ENCODE measurements around the gene LMO7.

Gene LMO7

DNA sequence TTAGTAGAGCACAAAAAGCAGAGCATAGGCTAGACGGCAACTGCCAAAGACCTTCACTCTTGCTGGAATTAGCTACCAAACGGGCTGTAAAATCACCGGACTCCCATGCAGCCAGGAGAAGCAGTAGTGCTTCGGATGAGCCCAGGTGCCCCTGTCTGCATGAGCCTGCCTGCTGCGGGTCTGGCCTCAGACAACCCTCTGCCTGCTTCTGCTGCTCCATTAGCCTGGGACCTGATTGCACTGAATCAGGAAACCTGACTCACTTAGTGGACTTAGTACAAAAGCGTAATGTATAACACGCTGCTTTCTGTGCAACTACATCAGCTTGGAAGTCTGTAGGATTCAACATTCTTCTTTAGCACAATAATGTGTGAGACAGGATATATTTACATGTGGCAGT lies 170.0 kb downstream of the LMO7 start:
- no peak for DNase-seq

DNA sequence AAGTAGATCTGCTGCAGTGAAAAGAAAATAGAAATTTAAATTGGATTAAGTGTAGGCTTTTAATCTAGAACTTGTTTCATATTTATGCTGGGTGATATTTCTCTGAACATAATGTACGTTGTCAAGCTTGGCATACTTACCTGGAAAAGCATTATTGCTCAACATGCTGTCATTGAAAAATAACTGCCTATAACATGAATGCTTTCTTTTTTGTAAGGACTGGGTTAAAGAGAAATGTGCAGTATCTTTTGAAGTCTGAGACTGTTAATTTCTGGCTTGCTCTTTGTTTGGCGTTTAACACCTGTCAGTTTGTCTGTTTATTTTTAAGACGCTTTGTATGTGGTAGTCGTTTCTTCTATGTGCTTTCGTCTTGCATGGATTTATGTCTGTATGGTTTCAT lies 175.2 kb downstream of the LMO7 start:
- DNase-seq, result no peak

DNA sequence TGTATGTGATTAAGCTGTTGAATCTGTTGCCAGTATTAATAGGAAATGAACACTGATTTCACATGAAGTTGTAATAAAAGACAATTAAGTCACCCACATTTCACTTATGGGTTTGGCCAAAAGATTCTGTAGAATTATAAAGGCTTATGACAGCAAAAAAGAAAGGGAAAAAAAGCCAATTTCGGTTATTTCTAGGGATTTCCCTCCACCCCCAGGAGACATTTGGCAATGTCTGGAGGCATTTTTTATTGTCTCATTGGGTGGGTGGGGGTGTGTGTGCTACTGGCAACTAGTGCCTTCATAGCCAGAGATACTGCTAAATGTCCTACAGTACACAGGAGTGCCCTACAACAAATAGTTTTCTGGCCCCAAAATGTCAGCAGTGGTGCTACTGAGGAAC lies 175.7 kb downstream of the LMO7 start:
- DNase-seq, result no peak

DNA sequence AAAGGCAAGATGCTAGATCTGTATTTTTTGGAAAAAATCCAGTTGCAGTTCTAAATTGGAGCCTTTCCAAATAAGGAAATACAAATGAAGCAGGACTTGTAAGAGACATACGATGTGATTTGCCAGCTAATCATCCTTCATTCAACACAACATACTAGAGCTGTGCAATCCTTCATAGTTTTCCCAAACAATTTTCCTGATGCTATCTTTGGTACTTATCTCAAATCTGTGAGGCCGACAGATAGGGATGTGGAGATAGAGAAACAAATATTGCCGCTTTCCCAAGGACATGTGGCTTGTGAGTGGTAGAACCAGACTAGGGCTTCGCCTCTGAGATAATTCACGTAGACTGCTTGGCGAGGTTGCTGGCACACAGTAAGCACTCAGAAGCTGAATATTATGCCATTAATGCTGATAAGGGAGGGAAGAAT lies 176.6 kb downstream of the LMO7 start:
- DNase-seq, result no peak

DNA sequence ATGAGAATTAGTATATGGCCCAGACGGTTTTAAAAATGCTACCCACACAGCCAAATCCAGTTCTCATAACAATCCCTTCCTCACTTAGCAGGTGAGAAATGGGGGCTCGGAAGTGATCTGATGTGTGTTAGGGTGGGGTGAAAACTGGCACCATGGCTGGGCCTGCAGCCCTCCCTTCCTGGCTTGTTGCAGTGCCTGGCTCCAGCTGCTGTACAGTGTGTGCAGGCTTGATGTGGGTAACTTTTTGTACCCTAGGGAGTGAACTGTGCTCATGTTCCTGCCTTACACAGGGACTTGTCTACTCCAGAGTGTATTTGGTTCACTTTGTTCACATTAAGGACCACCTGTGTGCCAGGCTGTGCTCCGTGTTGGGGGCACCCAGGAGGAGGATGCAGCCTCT lies 177.2 kb downstream of the LMO7 start:
- no peak for DNase-seq

DNA sequence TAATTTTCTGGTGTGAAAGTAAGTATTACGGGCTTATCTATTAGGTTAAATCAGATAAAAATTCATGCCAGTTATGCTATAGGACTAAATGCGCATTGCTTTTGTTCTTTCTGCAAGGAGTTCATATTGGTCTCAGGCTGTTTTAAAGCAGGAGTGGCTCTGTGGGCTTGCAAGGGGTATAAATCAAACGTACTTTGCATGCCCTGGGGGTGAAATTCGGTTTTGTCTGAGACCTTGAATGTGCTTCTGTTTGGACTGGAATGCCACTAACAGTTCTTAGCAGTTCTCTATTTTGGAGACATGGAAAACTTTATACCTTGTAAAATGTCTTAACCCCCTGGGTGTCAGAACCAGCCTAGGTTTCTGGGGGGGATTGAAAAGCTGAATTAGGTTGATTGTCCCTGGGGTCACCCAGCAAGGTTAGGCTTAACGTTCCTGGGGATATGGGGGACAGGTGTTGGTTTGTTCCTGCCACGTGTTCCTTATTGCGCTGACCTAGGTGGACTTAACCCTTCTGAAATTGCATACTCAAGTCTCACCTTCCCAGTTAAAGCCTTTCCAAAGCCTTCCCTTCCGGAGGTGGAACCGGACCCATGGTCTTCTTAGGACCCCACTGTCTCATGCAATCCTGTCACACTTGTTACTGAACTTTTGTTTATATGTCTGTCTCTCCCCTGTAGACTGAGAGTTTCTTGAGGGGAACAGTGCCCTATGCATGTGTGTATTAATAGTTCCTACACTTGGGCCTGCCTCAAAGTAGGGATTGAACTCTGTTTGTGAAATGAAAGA lies 182.2 kb downstream of the LMO7 start:
- no peak for DNase-seq

DNA sequence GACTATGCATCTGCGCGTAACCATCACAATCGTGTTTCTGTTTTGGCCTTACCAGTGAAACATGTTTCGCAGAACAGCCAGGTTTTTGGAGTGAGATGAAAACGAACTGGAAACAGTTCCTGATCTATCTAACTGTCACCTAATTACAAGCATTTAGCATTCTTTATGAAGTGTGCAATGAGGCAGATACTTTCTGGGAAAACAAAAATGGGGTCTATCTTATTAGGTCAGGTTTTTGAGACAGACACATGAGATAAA lies 182.8 kb downstream of the LMO7 start:
- no peak for DNase-seq

DNA sequence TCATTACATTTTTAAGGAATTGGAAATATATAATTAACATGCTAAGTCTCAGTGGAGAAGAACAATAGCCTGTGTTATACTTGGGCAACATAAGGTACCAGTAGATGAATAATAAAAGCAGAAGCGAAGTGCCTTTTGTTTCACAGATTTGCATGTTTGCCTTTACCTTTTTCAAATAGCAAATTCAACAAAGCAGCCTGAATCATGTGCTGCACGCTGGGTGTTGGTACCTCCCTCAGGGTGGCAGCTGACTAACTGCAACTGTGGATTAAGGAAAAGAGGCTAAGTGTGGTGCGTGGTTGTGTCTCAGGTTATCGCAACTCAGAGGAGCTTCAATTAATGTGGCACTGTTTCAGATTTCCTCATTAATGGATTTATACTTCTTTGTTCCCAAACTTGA lies 189.0 kb downstream of the LMO7 start:
- no peak for DNase-seq

DNA sequence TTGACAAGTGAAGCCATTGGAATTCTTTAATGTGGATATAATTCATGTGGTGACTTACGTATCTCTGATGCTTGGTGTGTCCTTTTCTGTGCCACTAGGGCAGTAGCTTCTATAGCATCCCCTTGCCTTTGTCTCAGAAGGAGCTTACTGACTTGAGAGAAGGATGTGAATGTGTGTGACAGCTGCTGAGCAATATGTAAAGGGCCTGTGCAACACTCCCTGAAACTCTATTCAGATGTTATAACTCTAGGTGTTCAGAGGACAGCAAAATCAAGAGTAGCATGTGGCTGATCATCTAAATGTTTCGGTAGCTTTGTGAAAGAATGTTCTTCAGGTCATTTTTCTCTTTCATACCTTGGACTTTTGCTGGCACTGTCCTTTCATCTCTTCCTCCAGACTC lies 189.5 kb downstream of the LMO7 start:
- no peak for DNase-seq

DNA sequence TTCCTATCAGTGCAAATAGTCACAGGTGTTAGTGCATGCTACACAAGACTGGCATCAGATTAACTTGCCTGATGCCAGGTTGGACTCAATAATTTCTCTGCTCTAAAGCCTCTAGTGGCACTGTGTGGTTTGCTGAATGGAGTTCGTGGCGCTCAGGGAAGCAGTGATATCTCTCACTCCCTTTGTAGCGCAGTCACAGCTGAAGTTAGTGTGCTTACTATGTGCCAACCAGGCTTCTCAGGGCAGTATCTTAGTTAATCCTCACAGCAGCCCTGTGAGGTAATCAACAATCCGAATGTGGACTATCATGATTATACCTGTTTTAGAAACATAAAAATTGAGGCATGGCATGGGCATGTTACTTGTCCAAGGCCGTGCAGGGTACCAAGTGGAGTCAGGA lies 190.3 kb downstream of the LMO7 start:
- no peak for DNase-seq

DNA sequence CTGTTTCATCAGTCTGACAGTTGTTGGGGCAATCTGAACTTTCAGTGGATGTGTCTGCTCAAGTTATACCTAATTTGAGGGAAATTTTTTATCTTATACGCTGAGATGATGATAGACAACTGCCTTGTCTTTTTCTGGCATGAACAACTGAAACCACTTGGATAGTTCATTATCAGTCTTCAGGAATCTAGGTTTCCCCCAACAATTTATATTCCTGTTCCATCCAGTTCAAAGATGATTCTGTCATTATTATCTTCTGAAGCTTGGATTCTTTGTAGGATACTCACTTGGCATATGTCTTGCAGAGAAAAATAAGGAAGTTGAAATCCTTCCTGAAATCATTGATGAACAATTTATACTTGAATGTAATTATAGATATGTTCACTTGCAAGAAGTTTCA lies 193.7 kb downstream of the LMO7 start:
- DNase-seq, result no peak

DNA sequence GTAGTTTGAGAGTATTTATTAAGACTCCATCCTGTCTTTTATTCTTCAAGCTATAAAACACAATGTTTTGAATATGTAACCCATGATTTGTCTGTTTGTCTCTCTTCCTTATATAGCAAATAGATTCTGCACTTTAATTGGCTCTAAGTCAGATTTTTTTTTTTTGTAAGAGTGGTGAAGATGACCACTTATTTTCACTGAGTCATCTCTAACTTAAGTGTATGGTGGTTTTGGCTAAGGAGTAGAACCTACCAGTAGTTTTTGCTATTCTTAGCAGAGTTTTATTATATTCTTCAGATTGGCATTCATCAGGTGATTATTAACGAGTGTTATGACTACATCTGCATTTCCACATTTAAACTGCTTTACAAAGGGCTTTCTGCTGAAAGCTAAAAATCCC lies 194.7 kb downstream of the LMO7 start:
- DNase-seq, result no peak

DNA sequence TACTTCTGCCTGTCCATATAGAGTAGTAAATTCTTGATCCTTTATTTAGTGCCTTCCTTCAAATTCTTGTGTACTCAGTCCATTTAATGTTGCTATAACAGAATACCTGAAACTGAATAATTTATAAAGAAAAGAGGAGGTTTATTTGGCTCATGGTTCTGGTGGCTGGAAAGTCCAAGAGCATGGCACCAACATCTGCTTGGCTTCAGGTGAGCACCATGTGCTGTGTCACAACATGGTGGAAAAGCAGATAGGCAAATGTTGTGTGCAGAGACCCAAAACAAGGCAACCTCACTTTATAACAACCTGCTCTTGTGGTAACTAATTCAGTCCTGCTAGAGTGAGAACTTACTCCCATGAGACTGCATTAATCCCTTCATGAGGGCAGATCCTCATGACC lies 195.3 kb downstream of the LMO7 start:
- DNase-seq, result no peak

DNA sequence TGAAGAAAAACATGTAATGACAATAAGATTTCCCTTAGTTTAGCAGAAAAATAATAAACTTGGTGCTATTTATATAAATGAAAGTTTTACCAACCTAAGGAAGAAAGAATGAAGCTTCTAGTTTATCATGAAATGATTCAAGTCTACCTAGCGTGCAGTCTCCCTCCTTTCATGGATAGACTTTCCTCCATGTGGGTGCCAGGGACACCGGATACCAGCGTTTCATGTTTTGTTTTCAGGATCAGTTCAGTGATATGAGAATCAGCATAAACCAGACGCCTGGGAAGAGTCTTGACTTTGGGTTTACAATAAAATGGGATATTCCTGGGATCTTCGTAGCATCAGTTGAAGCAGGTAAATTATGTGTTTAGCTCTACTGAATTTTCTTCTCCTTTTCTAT lies 196.7 kb downstream of the LMO7 start:
- no peak for DNase-seq

DNA sequence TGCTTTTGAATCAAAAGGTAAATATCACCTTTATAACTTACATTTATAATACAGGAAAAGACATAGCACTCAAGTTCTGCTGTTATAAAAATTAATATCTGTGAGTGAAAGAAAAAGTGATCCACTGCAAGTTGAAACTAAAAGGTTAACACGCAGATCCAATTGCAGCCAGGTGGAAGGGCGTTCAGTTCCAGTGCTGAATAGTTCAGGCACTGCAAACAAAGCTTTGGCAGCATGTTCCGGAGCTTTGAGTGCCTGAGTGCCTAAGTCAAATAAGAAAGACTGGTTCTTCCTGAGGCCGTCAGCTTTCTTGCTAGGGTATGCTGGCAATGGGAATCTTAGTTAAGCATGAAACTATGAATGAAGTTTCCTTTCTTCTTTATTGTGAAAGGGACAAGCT lies 200.3 kb downstream of the LMO7 start:
- no peak for DNase-seq

DNA sequence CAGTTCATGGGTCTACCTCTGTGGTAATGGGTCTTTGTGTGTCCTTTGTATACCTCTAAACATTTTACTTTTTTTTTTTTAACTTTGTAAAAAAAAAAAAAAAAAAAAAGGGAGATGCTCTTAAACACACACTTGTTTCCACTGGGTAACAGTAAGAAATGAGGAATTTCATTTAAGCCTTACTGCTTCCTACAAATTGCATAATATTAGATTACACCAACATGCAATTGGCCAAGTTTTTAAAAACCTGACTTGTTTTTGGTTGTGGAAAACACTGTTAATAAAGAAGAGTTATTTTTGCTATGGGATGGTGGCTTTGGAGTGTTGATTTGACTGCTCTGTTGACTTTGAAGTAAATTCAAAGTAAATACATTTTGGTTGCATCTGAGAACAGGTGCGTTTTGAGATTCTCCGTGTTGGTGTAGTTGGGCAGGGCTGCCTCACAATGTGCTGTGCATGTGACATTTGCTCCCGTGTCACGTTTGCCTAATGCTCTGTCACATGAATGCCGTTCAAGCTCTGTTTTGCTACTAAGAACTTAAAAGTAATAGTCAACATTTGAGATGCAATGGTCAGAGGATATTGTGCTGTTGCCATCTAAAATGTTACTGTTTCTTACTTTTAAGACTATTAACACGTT lies 202.4 kb downstream of the LMO7 start:
- DNase-seq, result no peak

DNA sequence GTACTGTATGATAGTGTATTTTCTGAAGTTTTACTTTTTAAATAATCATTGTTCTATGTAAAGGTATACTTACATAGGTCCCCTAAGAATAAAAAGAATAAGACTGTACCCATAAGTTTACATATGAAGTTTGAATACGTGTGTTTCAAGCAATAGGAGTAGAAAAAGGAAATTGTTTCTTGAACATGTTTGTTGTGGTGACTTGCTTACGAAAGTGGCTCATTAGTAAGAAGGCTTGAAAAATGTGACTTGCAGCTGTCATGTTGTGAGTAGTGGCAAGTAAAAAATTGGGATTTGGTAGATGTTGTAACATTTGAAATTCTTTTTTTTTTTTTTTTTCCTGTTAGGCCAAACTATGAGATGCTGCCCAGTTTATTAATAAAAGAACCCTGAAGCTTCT lies 203.3 kb downstream of the LMO7 start:
- DNase-seq, result no peak

DNA sequence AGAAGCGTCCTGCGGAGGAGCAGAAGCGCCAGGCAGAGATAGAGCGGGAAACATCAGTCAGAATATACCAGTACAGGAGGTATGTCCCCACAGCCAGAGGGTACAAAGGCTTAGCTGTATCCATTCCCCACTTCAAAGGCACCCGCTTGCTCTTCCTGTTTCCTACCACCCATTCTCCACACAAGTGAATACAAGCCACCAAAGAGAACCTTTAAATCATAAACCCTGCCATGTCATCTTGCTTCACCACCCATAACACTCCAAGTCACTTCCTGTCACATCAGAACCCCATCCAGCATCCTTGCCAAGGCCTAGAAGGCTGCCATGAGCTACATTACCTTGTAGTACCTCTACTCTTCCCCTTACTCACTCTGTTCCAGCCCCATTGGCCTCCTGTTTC lies 205.8 kb downstream of the LMO7 start:
- DNase-seq, result no peak

DNA sequence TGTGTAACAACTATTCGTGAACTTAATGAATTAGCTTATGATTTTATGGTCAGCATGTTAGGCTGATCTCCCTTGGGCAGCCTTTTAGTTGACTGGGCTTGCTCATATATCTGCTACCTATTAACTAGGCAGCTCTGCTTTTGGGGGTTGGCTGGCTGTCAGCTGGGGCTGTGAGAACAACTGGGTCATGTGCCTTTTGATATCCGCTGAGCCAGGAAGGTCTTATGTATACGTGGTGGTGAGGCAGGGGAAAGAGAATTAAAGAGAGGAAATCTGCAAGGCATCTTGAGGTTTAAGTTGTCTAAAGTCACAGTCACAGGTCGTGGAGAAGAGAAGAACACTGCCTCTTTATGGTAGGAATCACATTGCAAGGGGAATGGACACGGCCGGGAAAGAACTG lies 206.9 kb downstream of the LMO7 start:
- no peak for DNase-seq

DNA sequence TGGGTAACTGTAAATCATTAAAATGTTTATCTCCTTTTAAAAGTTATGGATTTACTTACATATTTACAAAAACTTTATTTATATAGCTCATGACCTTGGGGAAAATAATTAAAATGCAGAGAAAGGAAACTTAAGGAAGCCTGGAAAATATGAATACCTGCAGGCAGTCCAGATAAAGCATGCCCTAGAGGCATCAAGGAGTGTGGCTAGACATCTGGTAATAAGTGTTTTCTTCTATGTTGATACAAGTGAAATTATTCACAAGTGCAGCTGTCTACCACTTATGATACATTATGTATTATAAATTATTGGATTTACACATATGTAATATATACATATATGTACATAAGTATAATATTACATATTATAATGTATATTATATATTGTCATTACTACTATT lies 207.9 kb downstream of the LMO7 start:
- no peak for DNase-seq

DNA sequence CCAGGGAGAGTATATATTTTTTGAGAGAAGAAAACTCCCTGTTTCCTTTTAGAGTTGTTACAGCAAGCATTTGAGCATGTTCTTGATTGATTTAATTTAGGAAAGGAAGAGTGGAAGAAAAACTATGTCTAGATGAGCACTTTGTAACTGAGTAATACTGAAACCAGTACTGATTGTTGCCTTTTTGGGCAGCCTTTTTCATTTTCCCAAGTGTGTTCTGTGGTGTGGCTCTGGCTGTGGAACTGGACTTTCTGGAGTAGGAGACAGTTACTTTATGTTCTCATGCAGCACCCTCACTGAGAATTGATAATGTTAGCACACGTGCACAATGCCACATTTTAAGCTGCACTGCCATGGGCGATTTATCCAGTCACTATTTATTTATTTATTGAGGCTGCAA lies 211.5 kb downstream of the LMO7 start:
- DNase-seq, result no peak

DNA sequence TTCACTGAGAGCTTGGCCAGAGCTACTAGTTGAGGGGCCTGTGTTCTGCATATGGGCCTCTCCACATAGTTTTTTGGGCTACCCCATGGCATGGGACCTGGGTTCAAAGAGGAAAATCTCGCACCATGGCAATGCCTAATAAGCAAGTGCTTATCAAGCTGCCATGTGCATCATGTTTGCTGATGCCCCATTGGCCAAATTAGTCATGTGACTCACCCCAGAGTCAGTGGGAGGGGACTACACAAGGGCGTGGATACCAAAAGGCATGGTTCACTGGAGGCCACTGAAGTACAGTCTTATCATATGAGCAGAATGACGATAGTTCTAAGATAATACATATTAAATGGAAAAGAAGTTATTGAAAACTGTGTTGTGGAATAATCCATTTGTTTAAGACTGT lies 214.8 kb downstream of the LMO7 start:
- no peak for DNase-seq

DNA sequence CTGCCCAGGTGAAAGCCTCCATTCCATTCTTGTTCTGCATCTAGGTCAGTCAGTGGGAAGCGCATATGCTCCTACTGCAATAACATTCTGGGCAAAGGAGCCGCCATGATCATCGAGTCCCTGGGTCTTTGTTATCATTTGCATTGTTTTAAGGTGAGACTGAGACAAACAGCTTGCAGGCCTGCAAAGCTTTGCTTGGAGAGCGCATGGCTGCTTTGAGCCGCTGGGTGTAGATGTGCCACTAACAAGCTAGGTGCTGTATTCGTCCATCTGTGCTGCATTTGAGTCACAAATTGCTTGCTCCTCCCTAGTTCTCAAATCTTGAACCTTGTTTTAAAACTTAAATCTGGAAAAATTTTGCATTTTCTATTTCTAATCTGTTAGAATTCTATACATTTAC lies 219.1 kb downstream of the LMO7 start:
- no peak for DNase-seq

DNA sequence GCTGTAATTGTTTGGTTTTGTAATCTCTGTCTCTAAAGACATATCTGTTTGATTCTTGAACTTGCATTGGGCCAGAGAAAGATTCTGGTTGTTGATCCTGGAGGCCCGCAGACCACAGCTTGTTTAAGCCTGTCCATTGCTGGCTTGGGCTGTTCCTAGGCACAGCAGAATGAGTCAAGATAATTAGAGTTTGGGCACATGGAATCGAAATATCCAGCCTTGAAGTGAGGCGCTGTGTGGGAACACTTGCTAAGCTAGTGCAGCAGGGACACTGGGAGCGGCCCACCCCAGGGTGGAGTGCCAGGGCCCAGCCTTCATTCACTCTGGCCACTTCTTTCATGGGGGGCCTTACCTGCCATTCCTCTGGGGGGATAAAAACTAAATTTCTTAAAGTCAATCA lies 219.7 kb downstream of the LMO7 start:
- DNase-seq, result no peak

DNA sequence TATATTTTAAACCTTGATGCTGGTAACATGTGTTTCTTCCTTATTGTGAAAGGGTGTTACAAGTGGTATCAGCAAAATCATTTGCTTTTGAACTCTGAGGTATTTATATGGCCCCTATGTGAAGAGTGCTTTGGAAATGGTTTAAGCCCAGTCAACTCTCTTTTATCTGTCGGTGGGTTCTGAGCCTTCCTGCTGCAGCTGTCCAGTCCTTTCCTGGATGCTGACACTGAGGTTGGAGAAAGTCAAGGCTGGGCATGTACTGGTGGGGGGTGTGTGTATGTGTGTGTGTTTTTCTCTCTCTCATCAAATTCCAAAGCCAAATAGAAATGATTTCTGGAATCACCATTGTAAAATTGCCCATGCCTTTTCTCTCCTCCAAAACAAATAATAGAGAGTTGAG lies 221.2 kb downstream of the LMO7 start:
- DNase-seq, result no peak

Data from CD4-positive, alpha-beta T cell treated with Interleukin-17A for 4 hours (primary cell).